DND-41 (cell line): ENCODE measurements around the gene ATXN1.

Source experiments
- ATAC-seq: fragments of 200-7000 bp; cut with Tn5 transposase; 3 replicates; pipeline ENCODE4 v1.9.1; 2021; ENCODE audit warnings: low read depth; ENCODE audit not compliant: insufficient read depth
- DNase-seq: peaks from one replicate; pipeline ENCODE4 v3.0.0-alpha.2; 2020
- H2AFZ ChIP-seq: 2 replicates; pipeline ENCODE4 v1.6.0; 2012; ENCODE audit warnings: low read depth, low read length
- H3K27ac ChIP-seq: 2 replicates; pipeline ENCODE4 v1.5.1; 2012; ENCODE audit warnings: low read length, inconsistent platforms
- H3K27me3 ChIP-seq: fragments of 200-600 bp; sonication (generic); 2 replicates; pipeline ENCODE4 v1.6.0; 2012; ENCODE audit warnings: low read length, mild to moderate bottlenecking, inconsistent platforms; ENCODE audit not compliant: insufficient read depth, poor library complexity
- H3K36me3 ChIP-seq: 2 replicates; pipeline ENCODE4 v1.5.1; 2012; ENCODE audit warnings: low read length, inconsistent platforms; ENCODE audit not compliant: insufficient read depth
- H3K4me1 ChIP-seq: 2 replicates; pipeline ENCODE4 v1.5.1; 2012; ENCODE audit warnings: mild to moderate bottlenecking, low read length; ENCODE audit not compliant: insufficient read depth
- H3K4me2 ChIP-seq: 2 replicates; pipeline ENCODE4 v1.6.0; 2012; ENCODE audit warnings: mild to moderate bottlenecking, moderate library complexity, low read length, inconsistent platforms; ENCODE audit not compliant: insufficient read depth
- H3K4me3 ChIP-seq, 2 experiments: fragments of 200-600 bp in 1 of 2; shearing (Covaris generic) in 1 of 2; 2 replicates each; pipeline ENCODE4 v1.5.1; 2012 to 2016; ENCODE audit warnings: inconsistent platforms in 2 of 2, low read length in 2 of 2, mild to moderate bottlenecking in 2 of 2, low read depth in 1 of 2, moderate library complexity in 1 of 2
- H3K79me2 ChIP-seq: 2 replicates; pipeline ENCODE4 v1.6.0; 2012; ENCODE audit warnings: low read length, inconsistent platforms; ENCODE audit not compliant: insufficient read depth
- H3K9ac ChIP-seq: 2 replicates; pipeline ENCODE4 v1.6.0; 2012; ENCODE audit warnings: low read depth, mild to moderate bottlenecking, inconsistent platforms, low read length, moderate library complexity
- H3K9me3 ChIP-seq: 2 replicates; pipeline ENCODE4 v1.5.1; 2012; ENCODE audit warnings: low read length, moderate library complexity, mild to moderate bottlenecking, inconsistent platforms; ENCODE audit not compliant: insufficient read depth, severe bottlenecking
- H4K20me1 ChIP-seq: 2 replicates; pipeline ENCODE4 v1.6.0; 2012; ENCODE audit warnings: low read length; ENCODE audit not compliant: insufficient read depth
- EZH2 ChIP-seq: IDR thresholded peaks from 3 replicates; pipeline ENCODE4 v1.6.1; 2012; ENCODE audit warnings: borderline replicate concordance, low read depth, mild to moderate bottlenecking, moderate library complexity, low read length, inconsistent platforms; ENCODE audit not compliant: severe bottlenecking
- TF ChIP-seq, protein P1 (sequence below): IDR thresholded peaks from 2 replicates; pipeline ENCODE4 v1.5.1; 2012; ENCODE audit warnings: borderline replicate concordance, low read length, moderate library complexity, mild to moderate bottlenecking; ENCODE audit not compliant: poor library complexity, severe bottlenecking; ENCODE audit errors: extremely low read depth

The ATXN1 gene

DNA sequence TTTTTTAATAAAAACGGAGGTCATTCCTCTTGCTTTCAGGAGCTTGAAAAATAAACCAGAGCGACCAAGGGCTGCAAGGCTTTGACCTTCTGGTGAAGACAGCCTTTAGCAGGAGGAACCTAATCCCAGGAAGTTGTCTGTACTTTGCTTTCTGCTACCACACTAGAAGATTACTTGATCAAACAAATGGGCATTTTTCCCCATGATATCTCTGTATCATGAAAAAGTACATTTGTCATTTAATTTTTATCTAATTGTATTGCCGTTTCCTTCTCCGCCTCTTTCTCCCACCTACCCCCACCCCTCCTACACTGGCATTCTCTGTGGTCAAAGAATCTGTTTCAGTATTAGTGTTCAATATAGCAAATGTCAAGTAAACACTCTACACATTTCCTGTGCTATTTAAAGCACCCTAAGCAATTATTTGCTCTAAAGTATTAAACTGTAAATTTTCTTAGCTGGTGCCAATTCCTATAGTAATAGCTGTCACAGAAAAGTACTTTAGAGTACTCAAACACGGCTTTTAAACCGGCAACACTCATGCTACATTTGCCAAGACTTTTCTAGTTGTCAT, 29.7 kb downstream of the ATXN1 start:
- no peaks in the 10 kb centered on the region for H3K9me3 ChIP-seq
- no peak overlapping the region for H3K27ac ChIP-seq
- H3K27me3 ChIP-seq, result no peaks in the 10 kb centered on the region
- H3K79me2 ChIP-seq, result no peaks in the 10 kb centered on the region
- no peak overlapping the region for H3K9ac ChIP-seq
- TF ChIP-seq EZH2, result no peak
- TF ChIP-seq, protein P1, sequence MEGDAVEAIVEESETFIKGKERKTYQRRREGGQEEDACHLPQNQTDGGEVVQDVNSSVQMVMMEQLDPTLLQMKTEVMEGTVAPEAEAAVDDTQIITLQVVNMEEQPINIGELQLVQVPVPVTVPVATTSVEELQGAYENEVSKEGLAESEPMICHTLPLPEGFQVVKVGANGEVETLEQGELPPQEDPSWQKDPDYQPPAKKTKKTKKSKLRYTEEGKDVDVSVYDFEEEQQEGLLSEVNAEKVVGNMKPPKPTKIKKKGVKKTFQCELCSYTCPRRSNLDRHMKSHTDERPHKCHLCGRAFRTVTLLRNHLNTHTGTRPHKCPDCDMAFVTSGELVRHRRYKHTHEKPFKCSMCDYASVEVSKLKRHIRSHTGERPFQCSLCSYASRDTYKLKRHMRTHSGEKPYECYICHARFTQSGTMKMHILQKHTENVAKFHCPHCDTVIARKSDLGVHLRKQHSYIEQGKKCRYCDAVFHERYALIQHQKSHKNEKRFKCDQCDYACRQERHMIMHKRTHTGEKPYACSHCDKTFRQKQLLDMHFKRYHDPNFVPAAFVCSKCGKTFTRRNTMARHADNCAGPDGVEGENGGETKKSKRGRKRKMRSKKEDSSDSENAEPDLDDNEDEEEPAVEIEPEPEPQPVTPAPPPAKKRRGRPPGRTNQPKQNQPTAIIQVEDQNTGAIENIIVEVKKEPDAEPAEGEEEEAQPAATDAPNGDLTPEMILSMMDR, result no peak
- H3K36me3 ChIP-seq, result no peaks in the 10 kb centered on the region
- H3K4me3 ChIP-seq, result no peak overlapping the region
- no peaks in the 10 kb centered on the region for H3K4me1 ChIP-seq
- no peak overlapping the region for H2AFZ ChIP-seq
- DNase-seq, result no peak
- no peaks in the 10 kb centered on the region for H4K20me1 ChIP-seq
- H3K4me2 ChIP-seq, result no peak overlapping the region
- ATAC-seq, result no peak

DNA sequence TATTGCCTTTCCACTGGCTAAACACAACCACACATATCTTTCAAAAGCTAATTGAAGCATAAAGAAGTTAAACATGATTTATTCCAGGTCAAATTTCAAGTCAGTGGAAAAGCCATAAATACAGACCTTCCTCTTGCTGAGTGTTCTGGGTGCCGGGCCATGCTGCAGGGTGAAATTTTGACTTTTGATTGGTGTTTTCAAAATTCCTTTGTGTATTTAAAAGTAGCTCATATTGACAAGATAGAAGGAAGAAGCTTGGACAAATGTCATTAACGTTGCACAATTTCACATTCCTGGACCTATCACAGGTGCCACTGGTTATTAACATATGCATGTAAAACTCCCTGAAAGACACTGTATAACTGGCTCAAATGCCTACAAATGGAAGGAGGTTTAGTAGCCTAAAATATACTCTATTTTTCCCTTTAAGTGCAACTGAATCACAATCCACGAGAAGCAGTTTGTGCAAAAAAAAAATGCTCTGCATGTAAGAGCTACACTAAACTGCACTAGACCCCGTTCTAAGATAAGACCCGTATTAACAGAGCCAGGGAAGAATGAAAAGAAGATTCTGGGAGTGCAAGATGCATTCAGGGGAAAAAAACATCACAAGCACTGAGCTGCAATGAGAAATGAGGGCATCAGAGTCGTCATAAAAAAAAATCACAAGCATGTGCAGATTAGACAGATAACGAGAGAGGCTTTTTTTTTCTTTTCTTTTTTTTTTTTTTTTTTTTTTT, 30.4 kb downstream of the ATXN1 start:
- H3K4me2 ChIP-seq, result no peak overlapping the region

DNA sequence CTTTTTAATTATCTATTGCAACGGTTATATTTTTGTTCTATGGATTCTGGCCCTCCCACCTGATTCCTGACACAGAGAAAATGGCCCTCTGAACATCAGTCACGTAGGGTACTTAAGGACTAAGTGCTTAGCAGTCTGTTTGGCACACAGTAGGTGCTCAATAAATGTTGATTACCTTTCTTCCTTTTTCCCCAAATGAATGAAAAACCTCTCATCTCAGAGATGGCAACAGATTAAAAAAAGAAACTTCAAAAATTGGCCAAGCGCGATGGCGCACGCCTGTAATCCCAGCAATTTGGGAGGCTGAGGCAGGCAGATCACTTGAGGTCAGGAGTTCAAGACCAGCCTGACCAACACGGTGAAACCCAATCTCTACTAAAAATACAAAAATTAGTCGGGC, 31.5 kb downstream of the ATXN1 start:
- Histone ChIP-seq H3K36me3 (no peaks in the 10 kb centered on the region), H3K9me3 (no peaks in the 10 kb centered on the region), H4K20me1 (no peaks in the 10 kb centered on the region), H3K27me3 (no peaks in the 10 kb centered on the region), H3K4me3 (no peak overlapping the region), H2AFZ (no peak overlapping the region), H3K9ac (no peak overlapping the region), H3K27ac (no peak overlapping the region), H3K4me2 (no peak overlapping the region), H3K4me1 (no peaks in the 10 kb centered on the region), H3K79me2 (no peaks in the 10 kb centered on the region)
- ATAC-seq (no peak), DNase-seq (no peak)
- no peak for TF ChIP-seq EZH2
- TF ChIP-seq, protein P1, result no peak

More for the DNA sequence above, 30.4 kb downstream of the ATXN1 start:
- Histone ChIP-seq H3K4me3 (no peak overlapping the region), H4K20me1 (no peaks in the 10 kb centered on the region), H3K27ac (no peak overlapping the region), H3K79me2 (no peaks in the 10 kb centered on the region), H3K27me3 (no peaks in the 10 kb centered on the region), H3K36me3 (no peaks in the 10 kb centered on the region), H2AFZ (no peak overlapping the region), H3K4me1 (no peaks in the 10 kb centered on the region), H3K9ac (no peak overlapping the region), H3K9me3 (no peaks in the 10 kb centered on the region)
- TF ChIP-seq, protein P1, result no peak
- no peak for TF ChIP-seq EZH2
- ATAC-seq, result no peak
- no peak for DNase-seq
